ENCODE results near the gene ICA1.

DNA sequence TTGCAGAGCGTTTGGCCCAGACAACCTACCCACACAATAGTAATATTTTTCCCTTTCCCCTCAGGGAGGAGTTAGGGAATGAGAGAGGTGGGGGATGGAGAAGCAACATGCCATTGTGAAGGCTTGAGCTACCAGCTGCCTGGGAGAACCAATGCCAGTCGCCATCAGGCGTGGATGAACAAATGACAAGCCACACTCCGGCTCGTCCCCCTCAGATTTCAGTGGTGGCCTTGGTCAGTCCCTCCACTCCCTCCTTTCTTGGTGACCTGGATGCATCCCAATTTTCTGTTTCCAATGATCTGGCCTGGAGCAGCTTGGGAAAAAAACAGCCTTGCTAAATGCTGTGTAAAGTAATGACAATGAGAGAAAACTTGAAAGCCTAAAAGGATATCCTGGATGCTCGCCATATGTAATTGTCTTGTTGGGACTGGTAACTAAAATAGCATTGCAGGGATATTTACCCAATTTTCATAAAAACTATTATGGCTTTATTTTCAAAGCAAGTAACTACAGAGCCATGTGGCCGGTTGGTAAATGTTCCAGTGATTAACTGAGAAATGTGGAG, 110.7 kb downstream of the ICA1 start:
- TF ChIP-seq RAD21 (CRISPR knock-in tag; IDR thresholded peaks at IDR 0.05) (no peak), PAWR (CRISPR knock-in tag; IDR thresholded peaks at IDR 0.05; ENCODE audit: borderline replicate concordance) (no peak), SNRNP70 (IDR thresholded peaks at IDR 0.05; ENCODE audit: low read depth, low read length) (no peak), MYNN (CRISPR knock-in tag; IDR thresholded peaks at IDR 0.05; ENCODE audit: low read depth) (no peak), POLR2A (IDR thresholded peaks at IDR 0.05; ENCODE audit: insufficient read depth in 1 of 2, low read depth in 2 of 2, low read length in 2 of 2) (no peak), ZNF354B (CRISPR knock-in tag; IDR thresholded peaks at IDR 0.05) (no peak), YY1 (IDR thresholded peaks at IDR 0.05; ENCODE audit: insufficient read depth, insufficient replicate concordance, low read depth, low read length) (no peak), ZFP41 (CRISPR knock-in tag; IDR thresholded peaks at IDR 0.05; ENCODE audit: borderline replicate concordance) (no peak), FLYWCH1 (CRISPR knock-in tag; IDR thresholded peaks at IDR 0.05) (no peak)
- TF ChIP-seq, protein P1, sequence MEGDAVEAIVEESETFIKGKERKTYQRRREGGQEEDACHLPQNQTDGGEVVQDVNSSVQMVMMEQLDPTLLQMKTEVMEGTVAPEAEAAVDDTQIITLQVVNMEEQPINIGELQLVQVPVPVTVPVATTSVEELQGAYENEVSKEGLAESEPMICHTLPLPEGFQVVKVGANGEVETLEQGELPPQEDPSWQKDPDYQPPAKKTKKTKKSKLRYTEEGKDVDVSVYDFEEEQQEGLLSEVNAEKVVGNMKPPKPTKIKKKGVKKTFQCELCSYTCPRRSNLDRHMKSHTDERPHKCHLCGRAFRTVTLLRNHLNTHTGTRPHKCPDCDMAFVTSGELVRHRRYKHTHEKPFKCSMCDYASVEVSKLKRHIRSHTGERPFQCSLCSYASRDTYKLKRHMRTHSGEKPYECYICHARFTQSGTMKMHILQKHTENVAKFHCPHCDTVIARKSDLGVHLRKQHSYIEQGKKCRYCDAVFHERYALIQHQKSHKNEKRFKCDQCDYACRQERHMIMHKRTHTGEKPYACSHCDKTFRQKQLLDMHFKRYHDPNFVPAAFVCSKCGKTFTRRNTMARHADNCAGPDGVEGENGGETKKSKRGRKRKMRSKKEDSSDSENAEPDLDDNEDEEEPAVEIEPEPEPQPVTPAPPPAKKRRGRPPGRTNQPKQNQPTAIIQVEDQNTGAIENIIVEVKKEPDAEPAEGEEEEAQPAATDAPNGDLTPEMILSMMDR (CRISPR knock-in tag; IDR thresholded peaks at IDR 0.05) = no peak
- TF ChIP-seq, protein P2, sequence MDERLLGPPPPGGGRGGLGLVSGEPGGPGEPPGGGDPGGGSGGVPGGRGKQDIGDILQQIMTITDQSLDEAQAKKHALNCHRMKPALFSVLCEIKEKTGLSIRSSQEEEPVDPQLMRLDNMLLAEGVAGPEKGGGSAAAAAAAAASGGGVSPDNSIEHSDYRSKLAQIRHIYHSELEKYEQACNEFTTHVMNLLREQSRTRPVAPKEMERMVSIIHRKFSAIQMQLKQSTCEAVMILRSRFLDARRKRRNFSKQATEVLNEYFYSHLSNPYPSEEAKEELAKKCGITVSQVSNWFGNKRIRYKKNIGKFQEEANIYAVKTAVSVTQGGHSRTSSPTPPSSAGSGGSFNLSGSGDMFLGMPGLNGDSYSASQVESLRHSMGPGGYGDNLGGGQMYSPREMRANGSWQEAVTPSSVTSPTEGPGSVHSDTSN (CRISPR knock-in tag; IDR thresholded peaks at IDR 0.05) = no peak
- TF ChIP-seq, protein P3, sequence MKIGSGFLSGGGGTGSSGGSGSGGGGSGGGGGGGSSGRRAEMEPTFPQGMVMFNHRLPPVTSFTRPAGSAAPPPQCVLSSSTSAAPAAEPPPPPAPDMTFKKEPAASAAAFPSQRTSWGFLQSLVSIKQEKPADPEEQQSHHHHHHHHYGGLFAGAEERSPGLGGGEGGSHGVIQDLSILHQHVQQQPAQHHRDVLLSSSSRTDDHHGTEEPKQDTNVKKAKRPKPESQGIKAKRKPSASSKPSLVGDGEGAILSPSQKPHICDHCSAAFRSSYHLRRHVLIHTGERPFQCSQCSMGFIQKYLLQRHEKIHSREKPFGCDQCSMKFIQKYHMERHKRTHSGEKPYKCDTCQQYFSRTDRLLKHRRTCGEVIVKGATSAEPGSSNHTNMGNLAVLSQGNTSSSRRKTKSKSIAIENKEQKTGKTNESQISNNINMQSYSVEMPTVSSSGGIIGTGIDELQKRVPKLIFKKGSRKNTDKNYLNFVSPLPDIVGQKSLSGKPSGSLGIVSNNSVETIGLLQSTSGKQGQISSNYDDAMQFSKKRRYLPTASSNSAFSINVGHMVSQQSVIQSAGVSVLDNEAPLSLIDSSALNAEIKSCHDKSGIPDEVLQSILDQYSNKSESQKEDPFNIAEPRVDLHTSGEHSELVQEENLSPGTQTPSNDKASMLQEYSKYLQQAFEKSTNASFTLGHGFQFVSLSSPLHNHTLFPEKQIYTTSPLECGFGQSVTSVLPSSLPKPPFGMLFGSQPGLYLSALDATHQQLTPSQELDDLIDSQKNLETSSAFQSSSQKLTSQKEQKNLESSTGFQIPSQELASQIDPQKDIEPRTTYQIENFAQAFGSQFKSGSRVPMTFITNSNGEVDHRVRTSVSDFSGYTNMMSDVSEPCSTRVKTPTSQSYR (CRISPR knock-in tag; IDR thresholded peaks at IDR 0.05; ENCODE audit: borderline replicate concordance) = no peak
- TF ChIP-seq, protein P4, sequence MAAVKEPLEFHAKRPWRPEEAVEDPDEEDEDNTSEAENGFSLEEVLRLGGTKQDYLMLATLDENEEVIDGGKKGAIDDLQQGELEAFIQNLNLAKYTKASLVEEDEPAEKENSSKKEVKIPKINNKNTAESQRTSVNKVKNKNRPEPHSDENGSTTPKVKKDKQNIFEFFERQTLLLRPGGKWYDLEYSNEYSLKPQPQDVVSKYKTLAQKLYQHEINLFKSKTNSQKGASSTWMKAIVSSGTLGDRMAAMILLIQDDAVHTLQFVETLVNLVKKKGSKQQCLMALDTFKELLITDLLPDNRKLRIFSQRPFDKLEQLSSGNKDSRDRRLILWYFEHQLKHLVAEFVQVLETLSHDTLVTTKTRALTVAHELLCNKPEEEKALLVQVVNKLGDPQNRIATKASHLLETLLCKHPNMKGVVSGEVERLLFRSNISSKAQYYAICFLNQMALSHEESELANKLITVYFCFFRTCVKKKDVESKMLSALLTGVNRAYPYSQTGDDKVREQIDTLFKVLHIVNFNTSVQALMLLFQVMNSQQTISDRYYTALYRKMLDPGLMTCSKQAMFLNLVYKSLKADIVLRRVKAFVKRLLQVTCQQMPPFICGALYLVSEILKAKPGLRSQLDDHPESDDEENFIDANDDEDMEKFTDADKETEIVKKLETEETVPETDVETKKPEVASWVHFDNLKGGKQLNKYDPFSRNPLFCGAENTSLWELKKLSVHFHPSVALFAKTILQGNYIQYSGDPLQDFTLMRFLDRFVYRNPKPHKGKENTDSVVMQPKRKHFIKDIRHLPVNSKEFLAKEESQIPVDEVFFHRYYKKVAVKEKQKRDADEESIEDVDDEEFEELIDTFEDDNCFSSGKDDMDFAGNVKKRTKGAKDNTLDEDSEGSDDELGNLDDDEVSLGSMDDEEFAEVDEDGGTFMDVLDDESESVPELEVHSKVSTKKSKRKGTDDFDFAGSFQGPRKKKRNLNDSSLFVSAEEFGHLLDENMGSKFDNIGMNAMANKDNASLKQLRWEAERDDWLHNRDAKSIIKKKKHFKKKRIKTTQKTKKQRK (IDR thresholded peaks at IDR 0.05; ENCODE audit: low read length) = no peak
- TF ChIP-seq, protein P5, sequence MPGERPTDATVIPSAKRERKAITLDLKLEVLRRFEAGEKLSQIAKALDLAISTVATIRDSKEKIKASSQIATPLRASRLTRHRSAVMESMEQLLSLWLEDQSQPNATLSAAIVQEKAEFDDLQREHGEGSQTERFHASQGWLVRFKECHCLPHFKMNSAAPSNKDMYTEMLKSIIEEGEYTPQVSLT (CRISPR knock-in tag; IDR thresholded peaks at IDR 0.05; ENCODE audit: borderline replicate concordance, low read depth) = no peak
